Suprapubic skin (tissue), 4 donors: ENCODE results near the gene SLC6A20.
A peak's percentile ranks its signal among the peaks of the same experiment; 100 is the strongest.

ENCODE experiments used
- EP300 ChIP-seq: sonication (generic); formaldehyde crosslinking; IDR thresholded peaks from one replicate; pipeline ENCODE4 v1.6.1; 2017; ENCODE audit warnings: antibody characterized with exemption
- POLR2A ChIP-seq, 2 donors: fragments of 450-650 bp; IDR thresholded peaks; one replicate each; pipeline ENCODE4 v1.6.1; 2017; ENCODE audit warnings: antibody characterized with exemption in 2 of 2, mild to moderate bottlenecking in 2 of 2, moderate library complexity in 2 of 2
- POLR2AphosphoS5 ChIP-seq, 3 donors: sonication (generic); formaldehyde crosslinking; IDR thresholded peaks; one replicate each; pipeline ENCODE4 v1.6.1; 2017; ENCODE audit warnings: antibody characterized with exemption in 3 of 3
- TF ChIP-seq, protein P1 (sequence below), 2 donors: fragments of 200-600 bp in 1 of 2; fragments of 450-650 bp in 1 of 2; sonication (generic) in 1 of 2; IDR thresholded peaks; one replicate each; pipeline ENCODE4 v1.5.1; 2016 to 2019; ENCODE audit warnings: antibody characterized with exemption in 2 of 2, mild to moderate bottlenecking in 1 of 2, moderate library complexity in 1 of 2

DNA sequence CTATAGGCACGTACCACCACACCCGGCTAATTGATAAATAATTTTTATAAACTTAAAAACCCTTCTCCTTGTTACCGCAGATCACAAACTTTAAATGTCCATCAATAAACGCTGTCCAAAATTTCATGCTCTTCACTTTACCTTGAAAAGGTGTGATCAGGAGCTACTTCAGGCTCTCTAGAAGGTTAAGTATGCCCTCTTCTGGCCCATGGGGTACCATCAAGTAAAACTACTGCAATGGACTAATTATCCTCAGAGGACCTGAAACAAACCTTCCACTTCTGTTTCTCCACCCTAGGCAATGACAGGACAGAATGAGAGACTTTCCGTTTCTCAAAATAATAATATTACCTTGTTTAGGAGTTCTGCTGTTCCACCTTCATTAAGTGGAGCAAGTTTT is 36.4 kb upstream of the SLC6A20 start:
- TF ChIP-seq POLR2A (IDR thresholded peaks at IDR 0.05) (no peak), EP300 (no peak), POLR2AphosphoS5 (IDR thresholded peaks at IDR 0.05) (no peak)
- TF ChIP-seq, protein P1, sequence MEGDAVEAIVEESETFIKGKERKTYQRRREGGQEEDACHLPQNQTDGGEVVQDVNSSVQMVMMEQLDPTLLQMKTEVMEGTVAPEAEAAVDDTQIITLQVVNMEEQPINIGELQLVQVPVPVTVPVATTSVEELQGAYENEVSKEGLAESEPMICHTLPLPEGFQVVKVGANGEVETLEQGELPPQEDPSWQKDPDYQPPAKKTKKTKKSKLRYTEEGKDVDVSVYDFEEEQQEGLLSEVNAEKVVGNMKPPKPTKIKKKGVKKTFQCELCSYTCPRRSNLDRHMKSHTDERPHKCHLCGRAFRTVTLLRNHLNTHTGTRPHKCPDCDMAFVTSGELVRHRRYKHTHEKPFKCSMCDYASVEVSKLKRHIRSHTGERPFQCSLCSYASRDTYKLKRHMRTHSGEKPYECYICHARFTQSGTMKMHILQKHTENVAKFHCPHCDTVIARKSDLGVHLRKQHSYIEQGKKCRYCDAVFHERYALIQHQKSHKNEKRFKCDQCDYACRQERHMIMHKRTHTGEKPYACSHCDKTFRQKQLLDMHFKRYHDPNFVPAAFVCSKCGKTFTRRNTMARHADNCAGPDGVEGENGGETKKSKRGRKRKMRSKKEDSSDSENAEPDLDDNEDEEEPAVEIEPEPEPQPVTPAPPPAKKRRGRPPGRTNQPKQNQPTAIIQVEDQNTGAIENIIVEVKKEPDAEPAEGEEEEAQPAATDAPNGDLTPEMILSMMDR (IDR thresholded peaks at IDR 0.05) = peak in 1 of 2 donors; percentile 15
